ENCODE measurements around the gene CRABP2.

DNA sequence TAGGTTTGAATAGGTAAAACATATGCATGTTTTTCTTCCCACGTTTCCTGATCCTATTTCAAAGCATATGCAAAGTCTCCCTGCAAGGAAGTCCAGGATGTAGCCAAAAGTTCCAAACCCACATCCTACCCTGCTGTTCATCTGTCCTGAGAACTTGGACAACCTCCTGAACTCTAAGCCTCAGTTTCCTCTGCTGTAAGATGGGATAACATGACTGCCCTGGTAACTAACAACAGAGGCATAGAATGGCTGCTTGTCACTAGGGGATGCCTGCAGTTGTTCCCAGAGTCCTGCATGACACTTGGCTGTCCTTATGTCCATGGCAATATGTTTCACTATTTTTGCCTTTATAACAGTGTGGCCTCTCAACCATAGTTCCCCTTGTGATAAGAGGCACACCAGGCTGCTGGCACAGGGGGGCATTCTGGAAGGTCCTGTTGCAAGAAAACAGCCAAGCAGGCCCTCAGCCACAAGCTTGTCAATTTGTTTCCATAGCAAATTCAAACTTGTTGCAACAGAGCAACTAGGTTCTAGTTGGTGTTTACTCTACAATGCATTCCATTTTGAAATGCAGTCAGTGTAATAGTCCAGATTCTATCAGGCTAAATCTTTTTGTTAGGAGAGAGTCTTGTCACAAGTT, 47.6 kb upstream of the CRABP2 start:
- TF ChIP-seq EZH2phosphoT487 (IDR thresholded peaks at IDR 0.05; ENCODE audit: insufficient read depth, low read depth) (no peak), EZH2 (IDR thresholded peaks at IDR 0.05; ENCODE audit: insufficient read depth, poor library complexity, severe bottlenecking) (no peak)

Measured in GM23248 (cell line).